ENCODE results near the gene RIN1.
"Not testable (repeated sequence)": the region's sequence is repeated elsewhere in the genome, so short reads cannot be mapped to it uniquely, and the experiment has no call there.

RIN1 gene

GRCh38 chr11:66360406-66361073, 24.3 kb upstream of the RIN1 start:
- no peak for DNase-seq (ENCODE audit: low read depth in 4 of 4, low spot score in 1 of 4)

GRCh38 chr11:66359662-66360087, 23.4 kb upstream of the RIN1 start:
- no peak for DNase-seq (ENCODE audit: low read depth in 4 of 4, low spot score in 1 of 4)

GRCh38 chr11:66350560-66351235, 14.5 kb upstream of the RIN1 start:
- not testable (repeated sequence) for DNase-seq (ENCODE audit: low read depth in 4 of 4, low spot score in 1 of 4)

- no peak for DNase-seq (ENCODE audit: low read depth in 4 of 4, low spot score in 1 of 4)
Observed at GRCh38 chr11:66349084-66349386, 12.8 kb upstream of the RIN1 start.

- peak; percentile 45 to 85 (median 77) for DNase-seq (ENCODE audit: low read depth in 4 of 4, low spot score in 1 of 4)
Observed at GRCh38 chr11:66347425-66348276, 11.4 kb upstream of the RIN1 start, which contains the start of gene B4GAT1. TSS of gene B4GAT1 (minus strand) at chr11:66347629. CDS start at chr11:66347545, 84 bp downstream.

- DNase-seq (ENCODE audit: low read depth in 4 of 4, low spot score in 1 of 4): no peak
Observed at GRCh38 chr11:66346476-66347424, 10.5 kb upstream of the RIN1 start.

GRCh38 chr11:66345316-66345649, 9.0 kb upstream of the RIN1 start:
- DNase-seq (ENCODE audit: low read depth in 4 of 4, low spot score in 1 of 4): no peak

- DNase-seq (ENCODE audit: low read depth in 4 of 4, low spot score in 1 of 4): peak; percentile 87 to 98 (median 94)
Observed at GRCh38 chr11:66344550-66345315, 8.5 kb upstream of the RIN1 start, which contains the start of gene BRMS1. TSS of gene BRMS1 (minus strand) at chr11:66345104. CDS start at chr11:66342234, 2,870 bp downstream.

GRCh38 chr11:66343176-66343575, 6.9 kb upstream of the RIN1 start:
- DNase-seq (ENCODE audit: low read depth in 4 of 4, low spot score in 1 of 4): no peak

- DNase-seq (ENCODE audit: low read depth in 4 of 4, low spot score in 1 of 4): no peak
Observed at GRCh38 chr11:66341502-66342126, 5.4 kb upstream of the RIN1 start.

GRCh38 chr11:66340596-66341501, 4.6 kb upstream of the RIN1 start:
- no peak for DNase-seq (ENCODE audit: low read depth in 4 of 4, low spot score in 1 of 4)

GRCh38 chr11:66339686-66340483, 3.7 kb upstream of the RIN1 start:
- no peak for DNase-seq (ENCODE audit: low read depth in 4 of 4, low spot score in 1 of 4)

GRCh38 chr11:66339162-66339675, 3.0 kb upstream of the RIN1 start:
- DNase-seq (ENCODE audit: low read depth in 4 of 4, low spot score in 1 of 4): no peak

GRCh38 chr11:66338276-66339161, 2.3 kb upstream of the RIN1 start:
- DNase-seq (ENCODE audit: low read depth in 4 of 4, low spot score in 1 of 4): no peak

- DNase-seq (ENCODE audit: low read depth in 4 of 4, low spot score in 1 of 4): no peak
Observed at GRCh38 chr11:66337103-66337899, 1.1 kb upstream of the RIN1 start.
